ENCODE results near the gene ESD.
"Not testable (repeated sequence)": the region's sequence is repeated elsewhere in the genome, so short reads cannot be mapped to it uniquely, and the experiment has no call there.

The ESD gene

DNA sequence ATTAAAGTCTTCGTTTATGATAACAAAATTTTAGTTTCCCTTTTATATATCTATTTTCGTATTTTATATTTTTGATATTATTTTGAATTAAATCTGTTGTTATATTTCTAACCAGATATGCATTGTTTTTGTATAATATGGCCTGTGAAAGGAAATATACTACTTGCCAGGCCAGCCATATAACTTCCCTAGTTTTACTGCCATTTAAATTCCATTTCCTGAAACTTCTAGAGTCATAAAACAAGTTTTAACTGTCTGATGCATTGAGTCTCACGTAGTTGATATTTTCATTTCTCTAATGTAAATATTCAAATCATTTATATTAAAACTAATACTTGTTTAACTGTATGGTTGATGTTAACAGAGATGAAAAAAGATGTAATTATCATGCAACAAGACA is 13.5 kb downstream of the ESD start:
- DNase-seq = no peak

DNA sequence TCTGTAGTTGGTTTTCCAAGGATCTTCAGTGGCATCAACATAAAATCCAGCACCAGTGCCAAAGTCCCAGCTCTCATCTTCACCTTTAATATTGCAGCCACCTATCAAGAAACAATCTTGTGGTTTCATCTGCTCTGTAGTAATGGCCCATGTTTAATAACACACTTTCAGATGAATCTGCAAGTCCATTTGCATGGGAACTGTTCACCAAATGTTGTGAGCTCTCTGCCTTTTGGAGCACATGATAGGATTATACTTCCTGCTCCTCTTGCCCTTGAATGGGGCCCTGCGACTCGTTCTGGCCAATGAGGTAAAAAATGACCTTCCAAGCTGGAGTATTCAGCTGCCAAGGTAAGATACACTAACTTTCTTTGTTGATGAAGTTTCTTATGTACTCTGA is 14.3 kb downstream of the ESD start:
- no peak for DNase-seq

DNA sequence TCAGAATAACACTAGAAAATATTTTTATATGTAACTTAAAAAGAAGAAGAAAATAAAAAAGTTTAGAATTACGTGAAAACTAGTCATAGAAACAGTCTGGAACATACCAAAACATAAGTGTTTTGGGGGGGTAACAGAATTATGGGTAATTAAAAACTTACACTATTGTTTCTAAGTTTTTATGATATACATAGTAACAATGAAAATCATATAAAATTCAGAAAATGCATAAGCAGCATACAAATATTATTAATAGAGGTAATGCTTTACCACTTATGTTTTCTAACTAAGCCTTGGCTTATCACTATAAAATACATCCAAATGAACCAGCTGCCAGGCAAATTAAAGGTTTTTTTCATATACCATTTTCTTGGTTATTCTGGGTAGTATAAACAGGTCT is 14.9 kb downstream of the ESD start:
- no peak for DNase-seq

DNA sequence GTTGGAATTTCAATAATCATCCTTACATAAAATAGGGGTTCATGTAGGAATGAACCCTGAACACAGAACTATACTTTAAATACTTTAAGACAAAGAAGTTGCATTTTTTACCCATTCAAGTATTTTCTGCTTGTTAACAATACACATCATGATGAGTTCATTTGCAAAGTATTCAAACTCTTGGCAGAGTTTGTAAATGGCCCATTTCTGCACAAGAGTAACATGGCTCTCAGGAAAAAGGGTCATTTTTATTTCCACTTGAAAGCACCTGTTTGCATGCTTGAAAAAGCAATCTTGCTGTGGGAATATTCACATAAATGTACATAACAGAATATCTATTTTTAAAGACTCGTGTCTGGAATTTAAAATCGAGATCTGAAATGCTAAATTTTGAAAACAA is 18.1 kb downstream of the ESD start:
- DNase-seq = no peak

DNA sequence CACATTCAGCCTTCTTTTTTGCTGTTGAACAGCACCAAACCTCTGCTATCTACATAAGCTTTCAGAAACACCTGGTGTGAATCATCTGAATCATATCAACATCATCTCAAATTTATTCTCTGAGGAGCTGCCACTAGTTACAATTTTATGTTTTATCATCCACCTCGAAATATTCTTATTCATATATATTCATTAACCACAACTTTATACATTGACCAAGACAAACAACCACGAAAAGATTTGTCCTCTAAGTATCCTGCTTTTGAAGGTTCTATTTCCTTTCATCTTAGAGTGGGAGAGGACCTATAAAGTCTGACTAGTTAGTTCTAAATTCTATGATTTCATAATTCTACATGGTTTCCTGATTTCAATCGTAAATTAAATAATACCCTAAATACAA is 18.9 kb downstream of the ESD start:
- DNase-seq = no peak

DNA sequence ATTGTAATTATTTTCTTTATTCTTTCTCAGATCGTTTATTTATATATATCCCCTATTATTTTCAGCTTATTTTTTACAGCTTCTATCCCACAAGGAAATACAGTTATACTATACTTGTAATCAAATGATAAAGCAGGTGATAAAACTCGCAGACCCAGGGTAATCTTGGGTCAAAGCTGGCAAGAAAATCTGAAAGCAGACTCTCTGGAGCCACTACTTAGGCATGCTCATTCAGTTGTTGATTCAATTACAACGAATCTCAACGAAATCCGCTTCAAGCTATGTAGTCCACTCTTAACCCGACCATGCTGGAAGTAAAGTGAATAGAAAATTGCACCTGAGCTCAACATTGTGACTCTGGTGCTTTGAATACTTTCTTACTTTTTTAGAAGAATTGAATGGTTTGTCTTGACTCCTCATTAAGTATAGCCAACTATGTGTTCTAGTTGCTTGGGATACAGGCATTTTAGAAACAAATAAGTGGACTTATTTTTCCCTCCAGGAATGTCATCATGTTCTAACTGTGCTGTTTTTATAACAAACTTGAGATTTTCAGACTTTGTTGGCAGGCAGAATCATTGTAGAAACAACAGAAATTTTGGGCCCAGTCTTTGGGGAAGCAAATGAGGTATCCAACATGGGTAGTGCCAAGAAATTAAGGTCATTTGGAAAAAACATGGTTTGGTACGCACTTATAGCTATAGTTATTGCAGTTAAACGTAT is 21.4 kb downstream of the ESD start:
- no peak for DNase-seq

DNA sequence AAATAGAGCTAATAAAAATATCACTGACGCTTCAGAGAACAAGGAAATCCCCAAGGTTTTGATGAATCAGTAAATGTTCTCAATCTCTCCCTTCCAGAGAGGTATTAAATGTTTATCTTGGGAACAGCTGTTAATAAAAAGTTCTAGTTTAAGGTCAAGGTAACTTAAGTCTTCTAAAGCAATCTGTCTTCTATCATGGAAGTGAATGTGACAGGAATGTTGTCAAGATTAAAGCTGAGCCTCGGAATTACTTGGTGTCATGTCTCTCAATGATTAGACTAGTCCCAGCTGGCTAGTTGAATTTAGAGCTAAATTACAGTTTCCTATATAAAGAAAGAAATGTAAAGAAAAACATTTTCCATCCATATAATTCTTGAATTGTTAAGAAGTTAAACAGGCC is 23.4 kb downstream of the ESD start:
- no peak for DNase-seq

DNA sequence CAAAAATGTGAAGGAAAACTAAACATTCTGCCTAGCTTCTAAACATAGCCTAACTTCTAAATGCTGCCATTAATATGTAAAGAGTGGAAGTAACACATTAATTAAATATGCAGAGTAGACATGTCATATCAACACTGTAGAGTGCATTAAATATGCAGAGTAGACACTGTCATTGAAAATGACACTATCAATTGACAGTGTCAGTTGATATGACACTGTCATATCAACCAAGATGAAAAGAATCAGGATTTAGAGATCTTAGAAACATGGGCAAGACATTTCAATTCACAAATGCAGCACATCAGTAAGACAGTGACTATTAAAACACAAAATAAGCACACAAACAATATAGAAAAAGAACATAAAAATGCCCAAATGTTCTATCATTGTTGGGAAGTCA is 25.3 kb downstream of the ESD start:
- DNase-seq = no peak

DNA sequence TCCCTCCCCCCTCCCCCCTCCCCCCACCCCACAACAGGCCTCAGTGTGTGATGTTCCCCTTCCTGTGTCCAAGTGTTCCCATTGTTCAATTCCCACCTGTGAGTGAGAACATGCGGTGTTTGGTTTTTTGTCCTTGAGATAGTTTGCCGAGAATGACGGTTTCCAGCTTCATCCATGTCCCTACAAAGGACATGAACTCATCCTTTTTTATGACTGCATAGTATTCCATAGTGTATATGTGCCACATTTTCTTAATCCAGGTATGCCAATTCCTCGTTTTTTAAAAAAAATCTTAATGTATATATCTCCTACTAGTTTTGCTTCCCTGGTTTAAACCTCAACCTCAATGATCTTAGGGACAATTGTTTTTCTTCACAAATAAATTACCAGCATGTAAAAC is 27.0 kb downstream of the ESD start:
- DNase-seq = not testable (repeated sequence)

DNA sequence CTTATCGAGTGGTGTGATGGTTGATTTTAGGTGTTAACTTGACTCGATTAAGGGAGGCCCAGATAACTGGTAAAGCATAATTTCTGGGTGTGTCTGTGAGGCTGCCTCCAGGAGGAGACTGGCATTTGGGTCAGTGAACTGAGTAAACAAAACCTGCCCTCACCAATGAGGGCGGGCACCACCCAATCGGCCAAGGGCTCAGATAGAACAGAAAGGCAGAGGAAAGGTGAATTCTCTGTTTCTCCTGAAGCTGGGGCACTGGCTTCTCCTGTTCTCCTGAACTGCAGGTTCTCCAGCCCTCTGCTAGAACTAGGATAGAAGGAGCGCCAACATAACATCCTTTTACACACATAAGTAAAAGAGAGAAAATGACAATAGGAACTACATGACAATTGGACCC is 35.1 kb downstream of the ESD start:
- no peak for DNase-seq

DNA sequence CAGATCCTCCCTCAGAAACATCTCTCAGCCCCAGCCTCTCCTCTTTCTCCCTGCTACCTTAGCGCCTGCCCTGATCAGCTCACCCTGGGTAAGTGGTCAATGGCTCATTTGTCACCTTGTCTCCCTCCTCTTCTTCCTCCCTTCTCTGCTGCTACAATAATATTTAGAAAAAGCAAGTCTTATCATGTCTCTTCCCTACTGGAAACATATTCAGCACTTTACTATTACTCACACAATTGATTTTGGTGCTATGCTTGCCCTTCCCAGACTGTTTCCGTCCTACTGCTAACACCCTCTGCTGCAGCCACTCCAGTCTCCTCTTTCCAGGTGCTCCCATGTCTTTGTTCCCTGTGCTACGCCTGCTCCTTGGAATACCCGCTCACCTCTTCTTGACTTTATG is 35.8 kb downstream of the ESD start:
- DNase-seq = no peak

DNA sequence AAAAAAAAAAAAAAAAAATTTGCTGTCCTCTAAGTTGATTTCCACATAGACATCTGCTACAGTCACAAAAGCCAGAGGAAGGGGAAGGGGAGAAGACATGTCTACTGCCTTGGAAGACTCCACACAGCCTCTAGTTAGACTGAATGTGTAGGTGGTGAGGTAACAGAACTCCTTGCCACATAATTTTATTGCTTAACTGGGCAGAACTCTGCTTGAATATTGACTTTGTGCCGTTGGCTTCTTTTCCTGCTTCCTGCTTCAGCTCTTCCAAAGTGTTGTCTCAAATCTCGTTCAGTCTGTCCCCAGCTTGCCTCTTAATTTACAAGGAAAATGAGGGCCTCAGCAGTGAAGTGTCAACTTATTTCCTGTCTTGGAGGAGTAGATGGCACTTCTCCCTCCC is 37.1 kb downstream of the ESD start:
- DNase-seq = no peak

DNA sequence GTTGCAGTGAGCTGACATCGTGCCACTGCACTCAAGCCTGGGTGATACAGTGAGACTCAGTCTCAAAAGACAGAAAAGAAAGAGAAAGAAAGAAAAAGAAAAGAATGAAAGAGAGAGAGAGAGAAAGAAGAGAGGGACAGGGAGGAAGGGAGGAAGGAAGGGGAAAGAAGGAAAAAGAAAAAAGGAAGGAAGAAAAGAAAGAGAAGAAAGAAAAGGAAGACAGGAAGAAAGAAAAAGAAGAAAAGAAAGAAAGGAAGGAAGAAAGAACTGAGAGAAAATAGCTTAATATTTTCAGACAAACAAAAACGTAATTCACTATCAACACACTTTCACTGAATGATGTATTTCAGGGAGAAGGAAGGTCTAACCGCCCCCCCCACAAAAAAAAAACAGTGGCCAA is 39.3 kb downstream of the ESD start:
- no peak for DNase-seq

DNA sequence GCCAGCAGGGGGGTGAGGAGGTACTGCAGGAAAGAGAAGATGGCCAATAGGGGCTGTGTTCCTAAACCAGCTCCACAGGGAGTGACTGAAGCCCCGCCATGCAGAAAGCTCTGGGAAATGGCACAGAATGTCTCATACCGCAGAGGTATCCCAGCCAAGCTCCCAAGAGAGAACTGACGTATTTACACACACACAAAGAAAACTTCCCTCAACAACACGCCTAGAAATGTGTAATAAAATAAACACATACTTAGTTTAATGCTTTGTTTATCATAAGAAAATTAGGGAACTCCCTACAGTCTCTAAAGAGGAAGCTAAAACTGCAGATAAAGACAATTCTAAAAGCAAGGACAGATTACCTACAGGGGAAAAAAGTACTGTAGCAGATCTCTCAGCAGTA is 40.0 kb downstream of the ESD start:
- DNase-seq = no peak

DNA sequence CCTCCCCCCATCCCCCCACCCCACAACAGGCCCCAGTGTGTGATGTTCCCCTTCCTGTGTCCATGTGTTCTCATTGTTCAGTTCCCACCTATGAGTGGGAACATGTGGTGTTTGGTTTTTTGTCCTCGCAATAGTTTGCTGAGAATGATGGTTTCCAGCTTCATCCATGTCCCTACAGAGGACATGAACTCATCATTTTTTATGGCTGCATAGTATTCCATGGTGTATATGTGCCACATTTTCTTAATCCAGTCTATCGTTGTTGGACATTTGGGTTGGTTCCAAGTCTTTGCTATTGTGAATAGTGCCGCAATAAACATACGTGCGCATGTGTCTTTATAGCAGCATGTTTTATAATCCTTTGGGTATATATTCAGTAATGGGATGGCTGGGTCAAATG is 41.5 kb downstream of the ESD start:
- not testable (repeated sequence) for DNase-seq

DNA sequence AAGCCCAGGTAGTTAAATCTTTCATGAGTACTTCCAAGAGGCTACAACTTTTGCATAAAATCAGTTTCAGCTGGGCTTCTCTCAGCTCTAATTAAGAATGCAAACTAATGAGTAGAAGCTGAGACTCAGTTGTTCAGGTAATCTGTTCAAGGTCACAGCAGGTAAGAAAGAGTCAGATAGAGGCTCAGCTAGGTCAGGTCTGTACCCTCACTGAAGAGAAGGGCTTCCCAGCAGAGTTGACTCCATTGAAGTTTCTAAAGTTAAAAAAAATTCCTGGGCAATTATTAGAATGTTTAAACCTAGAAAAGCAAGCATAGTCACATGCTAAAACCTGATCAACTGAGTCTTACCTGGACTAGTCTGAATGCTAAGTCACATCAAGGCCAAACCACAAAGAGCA is 42.1 kb downstream of the ESD start:
- no peak for DNase-seq

DNA sequence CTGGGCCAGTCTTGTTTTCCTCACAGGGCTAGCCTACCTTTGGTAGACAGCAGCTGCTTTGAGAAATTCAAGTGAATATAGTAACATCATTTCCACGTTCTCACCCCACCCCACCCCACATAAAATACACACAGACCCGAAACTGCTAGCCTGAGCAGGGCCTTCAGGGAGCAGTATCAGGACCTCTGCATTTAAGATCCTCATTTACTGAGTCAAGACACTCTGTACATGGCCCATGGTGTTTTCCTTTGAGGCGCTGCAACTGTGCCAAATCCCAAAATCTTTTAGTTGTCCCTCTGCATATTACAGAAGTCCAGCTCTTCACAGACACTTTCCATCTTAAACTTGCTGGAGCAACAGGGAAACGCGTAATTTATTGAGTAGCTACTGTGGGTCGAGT is 43.0 kb downstream of the ESD start:
- DNase-seq = no peak

DNA sequence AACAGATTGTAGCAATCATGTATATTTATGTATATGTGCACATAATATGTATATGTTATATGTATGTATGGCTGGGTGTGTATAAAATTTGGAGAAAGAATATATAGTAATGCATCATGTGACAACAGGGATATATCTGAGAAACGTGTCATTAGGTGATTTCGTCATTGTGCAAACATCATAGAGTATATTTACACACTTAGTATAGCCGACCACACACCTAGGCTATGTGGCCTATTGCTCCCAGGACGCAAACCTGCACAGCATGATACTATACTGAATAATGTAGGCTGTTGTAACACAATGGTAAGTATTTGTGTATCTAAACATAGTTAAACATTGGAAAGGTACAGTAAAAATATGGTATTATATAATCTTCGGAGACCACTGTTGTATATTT is 43.8 kb downstream of the ESD start:
- DNase-seq = no peak

DNA sequence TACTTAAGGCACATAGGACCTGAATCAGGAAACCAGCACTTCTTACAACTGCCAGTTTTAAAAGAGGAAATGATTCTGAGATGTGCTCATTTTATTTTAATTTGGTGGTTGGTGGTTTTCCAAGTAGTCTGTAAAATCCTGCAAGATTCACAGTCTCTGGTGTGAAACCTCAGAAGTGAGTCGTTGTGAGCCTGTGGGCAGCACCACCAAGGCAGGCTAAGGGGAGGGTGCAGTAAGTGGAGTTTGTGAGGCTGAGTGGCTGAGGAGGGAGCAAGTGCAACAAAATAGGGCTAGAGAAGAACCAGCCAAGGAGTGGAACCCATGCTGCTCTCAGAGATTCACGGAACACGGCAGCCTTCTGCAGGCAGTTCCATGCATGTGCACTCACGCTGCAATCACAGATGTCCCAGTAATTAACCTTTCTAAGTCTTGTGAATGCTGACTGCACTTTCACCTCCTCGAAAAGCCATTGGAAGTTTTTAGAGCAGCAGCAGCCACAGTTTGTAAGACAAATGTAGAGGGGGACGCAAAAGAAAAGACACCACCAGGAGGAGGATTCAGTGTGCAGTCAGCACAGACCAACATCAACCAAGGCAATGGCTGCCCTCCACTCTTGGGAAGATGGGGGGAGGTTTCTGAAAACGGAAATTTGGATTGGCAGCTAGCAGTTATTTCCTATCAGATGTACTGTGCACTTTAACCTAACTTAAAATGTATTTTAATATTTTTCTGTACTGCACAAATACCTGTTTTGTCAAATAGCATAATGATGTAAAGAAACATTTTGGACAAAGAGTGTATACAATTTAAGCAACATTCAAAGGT is 44.9 kb downstream of the ESD start:
- no peak for DNase-seq

DNA sequence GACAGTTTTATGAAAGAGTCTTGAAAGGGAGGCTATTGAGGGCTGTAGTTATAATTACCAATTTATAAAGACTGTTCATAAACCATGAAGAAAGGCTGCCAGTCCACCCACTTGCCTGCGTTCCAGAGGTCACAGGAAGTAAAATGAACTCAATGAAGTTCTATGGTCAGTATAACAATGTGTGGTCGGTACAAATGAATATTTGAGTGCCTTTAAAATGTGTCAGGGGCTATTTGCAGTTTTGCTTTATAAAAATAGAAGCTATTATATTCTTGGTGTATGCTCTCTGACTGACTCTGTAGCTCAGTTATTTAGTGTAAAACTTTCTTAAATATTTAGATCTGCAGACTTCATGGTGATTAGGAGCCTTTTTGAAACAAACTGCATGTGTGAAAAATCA is 47.0 kb downstream of the ESD start:
- no peak for DNase-seq

DNA sequence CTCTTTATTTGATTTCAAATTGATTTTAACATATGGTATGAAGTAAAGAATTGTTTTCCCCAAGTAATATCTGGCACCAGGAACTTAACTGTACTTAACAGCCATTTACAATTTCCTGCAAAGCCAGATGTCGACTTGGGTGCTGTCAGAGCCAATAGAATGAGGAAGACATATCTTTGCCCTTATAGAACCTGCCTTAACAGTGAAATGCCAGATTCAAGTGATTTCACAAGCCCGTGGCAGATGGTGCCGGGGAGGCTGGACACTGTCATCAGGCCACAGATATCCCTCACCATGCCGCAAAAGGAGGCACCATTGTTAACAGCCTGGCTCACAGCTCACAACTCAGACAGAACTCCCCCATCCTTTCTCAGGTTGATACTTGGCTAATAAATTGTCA is 48.7 kb downstream of the ESD start:
- DNase-seq = no peak

DNA sequence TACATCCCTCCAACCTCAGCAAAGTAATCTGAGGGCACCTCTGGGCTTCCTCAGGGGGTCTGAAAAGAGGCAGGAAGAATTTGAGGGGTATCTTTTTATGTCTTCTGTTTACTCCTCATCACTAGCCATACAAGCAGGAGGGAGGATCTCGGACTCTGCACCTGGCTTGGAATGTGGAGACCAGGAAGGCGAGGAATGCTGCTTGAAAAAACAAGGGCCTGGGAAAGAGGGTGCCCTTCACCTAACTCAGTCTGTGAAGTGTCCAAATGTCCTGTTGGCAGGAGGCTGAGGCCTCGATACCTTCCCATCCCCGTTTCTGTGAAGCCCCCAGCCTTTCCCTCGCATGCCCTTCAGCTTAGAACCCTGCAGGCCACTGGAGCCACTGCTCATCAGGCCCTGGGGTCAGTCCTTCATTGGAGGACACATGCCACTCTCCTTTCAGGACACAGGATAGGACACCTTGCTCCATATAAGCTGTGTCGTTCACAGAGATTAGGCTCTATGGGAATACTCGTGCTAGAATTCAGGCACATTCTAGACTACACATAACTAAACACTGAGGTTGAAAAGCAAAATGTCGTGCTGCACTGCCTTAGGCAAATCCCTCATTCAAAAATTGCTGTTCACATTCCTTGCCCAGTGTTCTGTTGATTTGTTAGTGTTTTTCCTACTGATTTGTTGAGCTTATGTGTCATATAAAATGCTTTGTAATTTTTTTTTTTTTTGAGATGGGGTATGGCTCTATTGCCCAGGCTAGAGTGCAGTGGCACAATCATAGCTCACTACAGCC is 49.7 kb downstream of the ESD start:
- no peak for DNase-seq

DNA sequence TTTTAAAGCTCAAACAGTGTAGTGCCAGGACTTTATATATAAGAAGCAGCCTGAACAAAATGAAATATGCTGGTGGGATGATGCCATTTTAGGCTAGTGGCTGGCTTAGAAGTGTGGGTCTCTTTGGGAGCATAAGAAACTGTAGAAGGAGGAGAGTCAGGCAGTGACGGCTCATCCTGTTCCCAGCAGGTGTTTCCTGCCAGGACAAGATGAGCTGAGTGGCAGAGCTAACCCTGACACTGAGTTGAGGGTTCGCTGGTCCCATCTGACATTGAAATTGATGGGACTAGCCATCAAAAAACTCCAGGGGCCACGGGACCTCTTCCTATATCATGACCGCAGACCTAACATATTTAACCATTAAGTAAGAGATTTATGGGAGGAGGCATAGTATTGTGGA is 51.3 kb downstream of the ESD start:
- no peak for DNase-seq

DNA sequence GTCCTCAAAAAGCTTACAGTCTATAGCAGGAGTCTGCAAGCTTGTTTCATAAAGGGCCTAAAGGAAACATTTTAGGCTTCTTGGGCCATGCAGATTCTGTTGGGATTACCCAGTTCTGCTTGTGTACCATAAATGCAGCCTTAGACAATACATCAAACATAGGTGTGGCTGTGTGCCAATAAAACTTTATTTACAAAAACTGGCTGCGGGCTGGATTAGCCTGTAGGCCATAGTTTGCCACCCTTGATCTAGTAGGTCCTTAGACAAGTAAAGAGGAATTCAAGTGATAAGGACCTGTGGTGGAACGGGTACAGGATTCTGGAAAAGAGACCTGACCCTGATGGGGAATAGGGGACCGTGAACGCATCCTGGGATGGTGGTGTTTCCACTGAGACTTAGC is 51.9 kb downstream of the ESD start:
- DNase-seq = no peak

All from RPMI8226 (cell line).